ENCODE results near the gene LGR6. TPM values are rescaled to one million over a fixed set of nuclear protein-coding genes. Genes with fewer than 3 reads are reported as not detected.
"Not testable (repeated sequence)": the region's sequence is repeated elsewhere in the genome, so short reads cannot be mapped to it uniquely, and the experiment has no call there.

Gene LGR6
- total RNA-seq, 1 experiment from 2014 or later: 0.08 TPM

DNA sequence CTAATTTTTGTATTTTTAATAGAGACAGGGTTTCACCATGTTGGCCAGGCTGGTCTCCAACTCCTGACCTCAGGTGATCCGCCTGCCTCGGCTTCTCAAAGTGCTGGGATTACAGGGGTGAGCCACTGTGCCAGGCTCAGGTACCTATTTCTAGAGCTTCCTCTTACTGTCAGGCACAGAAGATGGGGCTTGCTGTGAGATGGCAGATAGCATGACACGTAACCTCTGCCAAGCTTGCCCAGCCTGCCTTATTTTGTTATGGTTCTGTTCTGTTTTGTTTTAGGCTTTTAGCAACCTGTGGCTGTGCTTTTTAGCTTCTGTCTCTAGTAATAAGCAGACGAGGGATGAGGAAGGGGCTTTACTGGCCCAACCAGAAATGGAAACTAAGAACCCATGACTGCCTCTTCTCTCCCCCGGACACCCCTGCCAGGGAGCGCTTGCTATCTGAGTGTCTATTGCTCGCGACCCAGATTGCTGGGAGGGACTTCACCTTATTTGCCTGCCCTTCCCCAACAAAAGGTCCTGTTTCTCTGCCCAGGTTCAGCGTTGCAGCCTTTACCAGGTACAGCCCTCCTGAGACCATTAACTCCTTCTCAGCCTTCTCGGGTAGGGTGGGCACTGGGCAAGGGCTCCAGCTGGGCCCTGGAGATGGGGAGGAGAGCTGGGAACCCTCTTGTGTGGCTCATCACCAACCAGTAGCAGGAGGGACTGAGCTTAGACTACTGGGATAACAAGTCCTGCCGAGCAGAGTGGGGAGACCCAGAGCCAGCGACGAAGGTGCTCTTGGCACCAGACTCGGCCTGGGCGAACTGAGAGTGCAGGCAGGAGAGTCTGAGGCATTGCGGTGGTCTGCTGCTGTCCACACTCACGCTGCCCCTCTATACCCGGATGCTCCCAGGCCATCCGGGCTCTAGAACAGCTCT, 13.5 kb upstream of the LGR6 start:
- no peak for TF ChIP-seq POLR2AphosphoS5 (IDR thresholded peaks at IDR 0.05; ENCODE audit: low read depth, low read length)
- TF ChIP-seq REST (IDR thresholded peaks at IDR 0.05; ENCODE audit: insufficient read depth in 1 of 2, low read depth in 2 of 2, low read length in 1 of 2): no peak
- TF ChIP-seq TCF7L2 (IDR thresholded peaks at IDR 0.05; ENCODE audit: low read depth, low read length): no peak
- no peak for TF ChIP-seq SIN3A (IDR thresholded peaks at IDR 0.05; ENCODE audit: borderline replicate concordance, insufficient read depth, low read depth, low read length)
- TF ChIP-seq, protein P1, sequence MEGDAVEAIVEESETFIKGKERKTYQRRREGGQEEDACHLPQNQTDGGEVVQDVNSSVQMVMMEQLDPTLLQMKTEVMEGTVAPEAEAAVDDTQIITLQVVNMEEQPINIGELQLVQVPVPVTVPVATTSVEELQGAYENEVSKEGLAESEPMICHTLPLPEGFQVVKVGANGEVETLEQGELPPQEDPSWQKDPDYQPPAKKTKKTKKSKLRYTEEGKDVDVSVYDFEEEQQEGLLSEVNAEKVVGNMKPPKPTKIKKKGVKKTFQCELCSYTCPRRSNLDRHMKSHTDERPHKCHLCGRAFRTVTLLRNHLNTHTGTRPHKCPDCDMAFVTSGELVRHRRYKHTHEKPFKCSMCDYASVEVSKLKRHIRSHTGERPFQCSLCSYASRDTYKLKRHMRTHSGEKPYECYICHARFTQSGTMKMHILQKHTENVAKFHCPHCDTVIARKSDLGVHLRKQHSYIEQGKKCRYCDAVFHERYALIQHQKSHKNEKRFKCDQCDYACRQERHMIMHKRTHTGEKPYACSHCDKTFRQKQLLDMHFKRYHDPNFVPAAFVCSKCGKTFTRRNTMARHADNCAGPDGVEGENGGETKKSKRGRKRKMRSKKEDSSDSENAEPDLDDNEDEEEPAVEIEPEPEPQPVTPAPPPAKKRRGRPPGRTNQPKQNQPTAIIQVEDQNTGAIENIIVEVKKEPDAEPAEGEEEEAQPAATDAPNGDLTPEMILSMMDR (IDR thresholded peaks at IDR 0.05): no peak
- no peak for ATAC-seq
- in situ Hi-C loops (cut with HindIII; ENCODE audit: low pct_unique_long_range_greater_than_20kb, low sequenced_read_pairs): no loop called here
- no peak for DNase-seq (ENCODE audit: low read depth, low spot score)
- Histone ChIP-seq H3K27me3 (ENCODE audit: control insufficient read depth, insufficient read depth, low read length) (no peaks in the 10 kb centered on the region), H3K4me1 (ENCODE audit: control insufficient read depth, insufficient read depth, low read length) (peaks cover 3% of the 10 kb centered on the region), H3K36me3 (ENCODE audit: control insufficient read depth, insufficient read depth, low read length) (no peaks in the 10 kb centered on the region), H3K4me3 (ENCODE audit: low read depth in 2 of 2, low read length in 2 of 2) (no peak overlapping the region), H3K9me3 (ENCODE audit: control insufficient read depth, insufficient read depth, low read depth, low read length) (no peaks in the 10 kb centered on the region), H3K27ac (ENCODE audit: low read length) (no peak overlapping the region)
- intact Hi-C loops (cut with micrococcal nuclease; ENCODE audit: unreplicated experiment): loop anchor here (10.0 kb wide), 1 partner anchor 535 kb away; the partner anchor contains the start of gene SYT2
- BruUV-seq (replicated peaks): no TSS peak
- ChIA-PET POLR2A (no interaction called here), CTCF (interaction anchor here (1.3 kb wide), 1 partner anchor 9 kb away, joined by 4 read pairs; no protein-coding TSS in a partner anchor)

GRCh38 chr1:202180751-202181139, 12.9 kb upstream of the LGR6 start:
- POLR2A ChIA-PET: not testable (repeated sequence)
- intact Hi-C loops (cut with micrococcal nuclease; ENCODE audit: unreplicated experiment): loop anchor here (10.0 kb wide), 1 partner anchor 534 kb away; the partner anchor contains the start of gene SYT2

GRCh38 chr1:202181586-202181985, 12.0 kb upstream of the LGR6 start:
- H3K27me3 ChIP-seq (ENCODE audit: control insufficient read depth, insufficient read depth, low read length): no peaks in the 10 kb centered on the region
- no peak overlapping the region for H3K4me3 ChIP-seq (ENCODE audit: low read depth in 2 of 2, low read length in 2 of 2)
- TF ChIP-seq TCF7L2 (IDR thresholded peaks at IDR 0.05; ENCODE audit: low read depth, low read length) (no peak), REST (IDR thresholded peaks at IDR 0.05; ENCODE audit: insufficient read depth in 1 of 2, low read depth in 2 of 2, low read length in 1 of 2) (no peak), SIN3A (IDR thresholded peaks at IDR 0.05; ENCODE audit: borderline replicate concordance, insufficient read depth, low read depth, low read length) (no peak), POLR2AphosphoS5 (IDR thresholded peaks at IDR 0.05; ENCODE audit: low read depth, low read length) (no peak)
- TF ChIP-seq, protein P1 (IDR thresholded peaks at IDR 0.05): no peak
- no peaks in the 10 kb centered on the region for H3K9me3 ChIP-seq (ENCODE audit: control insufficient read depth, insufficient read depth, low read depth, low read length)
- ChIA-PET CTCF (interaction anchor here (0.5 kb wide), 1 partner anchor 175 kb away, joined by 4 read pairs; no protein-coding TSS in a partner anchor), POLR2A (no interaction called here)
- DNase-seq (ENCODE audit: low read depth, low spot score) (no peak), ATAC-seq (no peak)
- no peak overlapping the region for H3K27ac ChIP-seq (ENCODE audit: low read length)
- peaks cover 7% of the 10 kb centered on the region for H3K4me1 ChIP-seq (ENCODE audit: control insufficient read depth, insufficient read depth, low read length)
- intact Hi-C loops (cut with micrococcal nuclease; ENCODE audit: unreplicated experiment): loop anchor here (10.0 kb wide), 1 partner anchor 533 kb away; the partner anchor contains the start of gene SYT2
- no peaks in the 10 kb centered on the region for H3K36me3 ChIP-seq (ENCODE audit: control insufficient read depth, insufficient read depth, low read length)
- BruUV-seq (replicated peaks): no TSS peak
- in situ Hi-C loops (cut with HindIII; ENCODE audit: low pct_unique_long_range_greater_than_20kb, low sequenced_read_pairs): no loop called here

More at GRCh38 chr1:202180751-202181139, 12.9 kb upstream of the LGR6 start:
- H3K27me3 ChIP-seq (ENCODE audit: control insufficient read depth, insufficient read depth, low read length); in situ Hi-C loops (cut with HindIII; ENCODE audit: low pct_unique_long_range_greater_than_20kb, low sequenced_read_pairs); DNase-seq (ENCODE audit: low read depth, low spot score); H3K9me3 ChIP-seq (ENCODE audit: control insufficient read depth, insufficient read depth, low read depth, low read length); ATAC-seq; H3K4me1 ChIP-seq (ENCODE audit: control insufficient read depth, insufficient read depth, low read length); H3K36me3 ChIP-seq (ENCODE audit: control insufficient read depth, insufficient read depth, low read length); H3K27ac ChIP-seq (ENCODE audit: low read length); H3K4me3 ChIP-seq (ENCODE audit: low read depth in 2 of 2, low read length in 2 of 2); BruUV-seq (replicated peaks): not testable (repeated sequence)
- CTCF ChIA-PET: interaction anchor here (1.3 kb wide), 1 partner anchor 8 kb away, joined by 4 read pairs; no protein-coding TSS in a partner anchor

Measured in Panc1 (cell line).